Lower lobe of right lung (tissue), 2 donors: ENCODE data around the gene ACLY. TPM values are rescaled to one million over a fixed set of nuclear protein-coding genes. Genes with fewer than 3 reads are reported as not detected.

Experiments
- ATAC-seq, 2 donors: fragments of 200-7000 bp; cut with Tn5 transposase; one replicate each; pipeline ENCODE4 v1.9.1; 2020 to 2022; ENCODE audit warnings: mild to moderate bottlenecking in 2 of 2, moderate library complexity in 2 of 2
- DNase-seq: peaks from one replicate; pipeline ENCODE4 v3.0.0-alpha.2; 2020
- H3K27ac ChIP-seq: fragments of 200-600 bp; one replicate; pipeline ENCODE4 v1.8.0; 2022
- H3K27me3 ChIP-seq: fragments of 200-600 bp; one replicate; pipeline ENCODE4 v1.8.0; 2022; ENCODE audit warnings: low read depth
- H3K36me3 ChIP-seq: fragments of 200-600 bp; one replicate; pipeline ENCODE4 v1.8.0; 2022; ENCODE audit warnings: mild to moderate bottlenecking
- H3K4me1 ChIP-seq: fragments of 200-600 bp; one replicate; pipeline ENCODE4 v1.8.0; 2022
- H3K4me3 ChIP-seq: fragments of 200-600 bp; one replicate; pipeline ENCODE4 v1.8.0; 2022; ENCODE audit warnings: mild to moderate bottlenecking
- H3K9me3 ChIP-seq: fragments of 200-600 bp; one replicate; pipeline ENCODE4 v1.8.0; 2022
- CTCF ChIP-seq: fragments of 200-600 bp; IDR thresholded peaks from one replicate; pipeline ENCODE4 v1.8.0; 2022; ENCODE audit warnings: antibody characterized with exemption, mild to moderate bottlenecking
- intact Hi-C: fragments of 100-400 bp; cut with DNase I; formaldehyde crosslinking; loops from one replicate; pipeline ENCODE4 v1.11.0; 2022
- total RNA-seq: library from RNA; stranded (reverse); fragmentation: NEBNext Ultra II Directional; extraction: Animal tissue kit (Norgen Biotek cat#: 25700); gene quantifications from one replicate; pipeline ENCODE4 v1.2.1, GENCODE V29; 2021
- donor health status: DM: no; HTN: yes; CAD: no; lungs with severe emphysema.

The ACLY gene
- total RNA-seq, 1 donor from 2014 or later = 105 TPM

- Histone ChIP-seq H3K4me3 (no peak overlapping the region), H3K4me1 (no peaks in the 10 kb centered on the region), H3K36me3 (peaks cover 87% of the 10 kb centered on the region), H3K27ac (no peak overlapping the region), H3K27me3 (no peaks in the 10 kb centered on the region), H3K9me3 (no peaks in the 10 kb centered on the region)
- no peak for TF ChIP-seq CTCF
- no peak for ATAC-seq
- intact Hi-C loops = no loop called here
- DNase-seq = no peak
Measured at GRCh38 chr17:41873559-41874292, 45.0 kb downstream of the ACLY start.

- ATAC-seq (no peak), DNase-seq (no peak)
- no peak for TF ChIP-seq CTCF
- H3K27ac ChIP-seq = no peak overlapping the region
- no peaks in the 10 kb centered on the region for H3K9me3 ChIP-seq
- no peaks in the 10 kb centered on the region for H3K4me1 ChIP-seq
- H3K36me3 ChIP-seq = peaks cover 84% of the 10 kb centered on the region
- H3K27me3 ChIP-seq = no peaks in the 10 kb centered on the region
- no peak overlapping the region for H3K4me3 ChIP-seq
- intact Hi-C loops = no loop called here
Measured at GRCh38 chr17:41871789-41872188, 47.0 kb downstream of the ACLY start.

- H3K9me3 ChIP-seq = no peaks in the 10 kb centered on the region
- intact Hi-C loops = no loop called here
- peaks cover 81% of the 10 kb centered on the region for H3K36me3 ChIP-seq
- no peak for ATAC-seq
- no peak overlapping the region for H3K4me3 ChIP-seq
- DNase-seq = no peak
- H3K27me3 ChIP-seq = no peaks in the 10 kb centered on the region
- no peak overlapping the region for H3K27ac ChIP-seq
- no peak for TF ChIP-seq CTCF
- peaks cover under 1% of the 10 kb centered on the region for H3K4me1 ChIP-seq
Measured at GRCh38 chr17:41870627-41871026, 48.1 kb downstream of the ACLY start.

GRCh38 chr17:41870097-41870496, 48.7 kb downstream of the ACLY start:
- Histone ChIP-seq H3K9me3 (no peaks in the 10 kb centered on the region), H3K4me3 (no peak overlapping the region), H3K4me1 (peaks cover 4% of the 10 kb centered on the region), H3K36me3 (peaks cover 81% of the 10 kb centered on the region), H3K27me3 (no peaks in the 10 kb centered on the region), H3K27ac (no peak overlapping the region)
- intact Hi-C loops = no loop called here
- ATAC-seq (no peak), DNase-seq (no peak)
- TF ChIP-seq CTCF = no peak

- H3K36me3 ChIP-seq = peaks cover 75% of the 10 kb centered on the region
- TF ChIP-seq CTCF = no peak
- ATAC-seq (peak; percentile 44 to 56), DNase-seq (no peak)
- H3K27ac ChIP-seq = no peak overlapping the region
- no peak overlapping the region for H3K4me3 ChIP-seq
- peaks cover 4% of the 10 kb centered on the region for H3K4me1 ChIP-seq
- no peaks in the 10 kb centered on the region for H3K9me3 ChIP-seq
- intact Hi-C loops = no loop called here
- H3K27me3 ChIP-seq = no peaks in the 10 kb centered on the region
Measured at GRCh38 chr17:41869426-41869825, 49.3 kb downstream of the ACLY start.
